AG04450 (cell line): Measurements from ENCODE around the gene ASGR2. TPM values are rescaled to one million over a fixed set of nuclear protein-coding genes. Genes with fewer than 3 reads are reported as not detected.
"Not testable (repeated sequence)": the region's sequence is repeated elsewhere in the genome, so short reads cannot be mapped to it uniquely, and the experiment has no call there.

Source experiments
- CTCF ChIA-PET: fragments of 300-600, 350-600 bp; formaldehyde crosslinking; extraction: SDS; loops from one replicate; lab custom pipeline; 2022; ENCODE audit warnings: antibody characterized with exemption, inconsistent platforms; lab: Charles Lee
- POLR2A ChIA-PET: fragments of 350-600 bp; formaldehyde crosslinking; extraction: SDS; loops from one replicate; lab custom pipeline; 2021; ENCODE audit warnings: antibody characterized with exemption, inconsistent platforms; lab: Yijun Ruan, JAX
- DNase-seq: peaks from one replicate; pipeline ENCODE4 v3.0.0-alpha.2; 2011; ENCODE audit warnings: low read depth, low spot score
- H3K27ac ChIP-seq: one replicate; pipeline ENCODE4 v1.5.1; 2012; ENCODE audit warnings: low read depth, low read length, control low read depth
- H3K27me3 ChIP-seq: one replicate; pipeline ENCODE4 v1.6.0; 2012; ENCODE audit warnings: low read length; ENCODE audit not compliant: control insufficient read depth, insufficient read depth
- H3K4me3 ChIP-seq: 2 replicates; pipeline ENCODE4 v1.5.1; 2011; ENCODE audit warnings: mild to moderate bottlenecking, low read depth, low read length, control low read depth
- H3K9me3 ChIP-seq: 2 replicates; pipeline ENCODE4 v1.5.1; 2012; ENCODE audit warnings: low read length; ENCODE audit not compliant: control insufficient read depth, insufficient read depth
- polyA minus RNA-seq: library from RNA; depleted of rRNA, polyadenylated mRNA; stranded (reverse); fragments of >200 nt; gene quantifications from 2 replicates; pipeline ENCODE4 v1.2.3, GENCODE V29; 2011; rRNA and poly(A)+ RNA removed
- polyA plus RNA-seq: library from polyadenylated mRNA; depleted of rRNA; stranded (reverse); fragments of >200 nt; gene quantifications from 2 replicates; pipeline ENCODE4 v1.2.3, GENCODE V29; 2011; rRNA removed
- TF ChIP-seq, protein P1 (sequence below): IDR thresholded peaks from 2 replicates; pipeline ENCODE4 v1.5.1; 2011; ENCODE audit warnings: low read depth, low read length, control low read depth, inconsistent platforms

Gene ASGR2, protein sequence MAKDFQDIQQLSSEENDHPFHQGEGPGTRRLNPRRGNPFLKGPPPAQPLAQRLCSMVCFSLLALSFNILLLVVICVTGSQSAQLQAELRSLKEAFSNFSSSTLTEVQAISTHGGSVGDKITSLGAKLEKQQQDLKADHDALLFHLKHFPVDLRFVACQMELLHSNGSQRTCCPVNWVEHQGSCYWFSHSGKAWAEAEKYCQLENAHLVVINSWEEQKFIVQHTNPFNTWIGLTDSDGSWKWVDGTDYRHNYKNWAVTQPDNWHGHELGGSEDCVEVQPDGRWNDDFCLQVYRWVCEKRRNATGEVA
- polyA plus RNA-seq: not detected in 2 replicates
- polyA minus RNA-seq: not detected in 2 replicates

DNA sequence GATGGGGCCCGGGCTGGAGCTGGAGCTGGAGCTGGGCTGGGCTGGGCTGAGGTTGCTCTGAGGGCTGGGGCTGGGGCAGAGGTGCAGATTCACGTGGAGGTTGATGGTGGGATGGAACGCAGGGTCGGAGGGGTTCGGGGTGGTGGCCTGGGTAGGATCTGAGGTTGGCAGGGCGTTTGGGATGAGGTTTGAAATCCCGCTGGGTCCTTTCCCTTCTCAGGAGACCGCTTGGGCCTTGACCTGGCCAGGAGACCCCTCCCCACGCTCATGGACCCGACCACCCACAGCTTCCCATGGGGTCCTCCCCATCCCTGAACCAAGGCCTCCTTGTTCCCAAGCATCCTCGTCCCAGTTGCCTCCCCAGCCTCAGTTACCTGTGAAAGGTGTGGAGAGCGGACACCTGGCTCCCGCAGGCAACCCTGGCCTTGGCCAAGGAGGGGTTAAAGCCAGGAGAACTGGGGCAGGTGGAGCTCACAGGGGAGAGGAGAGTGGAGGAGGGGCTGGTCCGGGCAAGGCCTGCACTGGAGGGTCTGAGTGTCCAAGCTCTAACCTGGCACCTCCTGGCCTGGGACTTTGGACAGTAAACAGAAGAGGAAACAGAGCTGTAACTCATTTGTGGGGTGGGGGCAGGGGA, at the start of gene ASGR2:
ASGR2 (minus strand) TSS at position 582 of the 634 bp plus-strand sequence. CDS start 582 bp downstream, outside the sequence.
- Histone ChIP-seq H3K9me3 (no peaks in the 10 kb centered on the region; the same call in 1 of the 2 replicates), H3K27ac (no peak within 1 kb of the TSS), H3K4me3 (no peak within 1 kb of the TSS), H3K27me3 (peaks cover 14% of the 10 kb centered on the region)
- DNase-seq: no peak
- ChIA-PET POLR2A (no interaction called here), CTCF (no interaction called here)
- TF ChIP-seq, protein P1, sequence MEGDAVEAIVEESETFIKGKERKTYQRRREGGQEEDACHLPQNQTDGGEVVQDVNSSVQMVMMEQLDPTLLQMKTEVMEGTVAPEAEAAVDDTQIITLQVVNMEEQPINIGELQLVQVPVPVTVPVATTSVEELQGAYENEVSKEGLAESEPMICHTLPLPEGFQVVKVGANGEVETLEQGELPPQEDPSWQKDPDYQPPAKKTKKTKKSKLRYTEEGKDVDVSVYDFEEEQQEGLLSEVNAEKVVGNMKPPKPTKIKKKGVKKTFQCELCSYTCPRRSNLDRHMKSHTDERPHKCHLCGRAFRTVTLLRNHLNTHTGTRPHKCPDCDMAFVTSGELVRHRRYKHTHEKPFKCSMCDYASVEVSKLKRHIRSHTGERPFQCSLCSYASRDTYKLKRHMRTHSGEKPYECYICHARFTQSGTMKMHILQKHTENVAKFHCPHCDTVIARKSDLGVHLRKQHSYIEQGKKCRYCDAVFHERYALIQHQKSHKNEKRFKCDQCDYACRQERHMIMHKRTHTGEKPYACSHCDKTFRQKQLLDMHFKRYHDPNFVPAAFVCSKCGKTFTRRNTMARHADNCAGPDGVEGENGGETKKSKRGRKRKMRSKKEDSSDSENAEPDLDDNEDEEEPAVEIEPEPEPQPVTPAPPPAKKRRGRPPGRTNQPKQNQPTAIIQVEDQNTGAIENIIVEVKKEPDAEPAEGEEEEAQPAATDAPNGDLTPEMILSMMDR: no peak

DNA sequence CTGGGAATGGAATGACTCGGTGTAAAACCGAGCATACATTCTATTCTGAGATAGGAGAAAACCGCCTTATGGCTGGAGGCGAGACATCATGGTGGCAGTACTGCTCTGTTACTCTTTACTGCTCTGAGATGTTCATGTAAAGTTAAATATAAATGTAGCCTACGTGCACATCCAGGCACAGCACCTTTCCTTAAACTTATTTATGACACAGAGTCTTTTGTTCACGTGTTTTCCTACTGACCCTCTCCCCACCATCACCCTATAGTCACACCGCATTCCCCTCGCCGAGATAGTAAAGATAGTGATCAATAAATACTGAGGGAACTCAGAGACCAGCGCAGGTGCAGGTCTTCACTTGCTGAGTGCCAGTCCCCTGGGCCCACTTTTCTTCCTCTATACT, 44.9 kb upstream of the ASGR2 start:
- H3K27me3 ChIP-seq, CTCF ChIA-PET, H3K9me3 ChIP-seq, DNase-seq, H3K4me3 ChIP-seq, POLR2A ChIA-PET, H3K27ac ChIP-seq: not testable (repeated sequence)

DNA sequence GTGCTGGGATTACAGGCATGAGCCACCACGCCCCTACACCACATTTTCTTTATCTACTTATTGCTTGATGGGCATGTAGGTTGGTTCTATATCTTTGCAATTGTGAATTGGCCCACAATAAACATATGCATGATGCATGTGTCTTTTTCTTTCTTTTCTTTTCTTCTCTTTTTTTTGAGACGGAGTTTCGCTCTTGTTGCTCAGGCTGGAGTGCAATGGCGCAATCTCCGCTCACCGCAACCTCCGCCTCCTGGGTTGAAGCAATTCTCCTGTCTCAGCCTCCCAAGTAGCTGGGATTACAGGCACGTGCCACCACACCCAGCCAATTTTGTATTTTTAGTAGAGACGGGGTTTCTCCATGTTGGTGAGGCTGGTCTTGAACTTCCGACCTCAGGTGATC, 43.8 kb upstream of the ASGR2 start:
- CTCF ChIA-PET, H3K9me3 ChIP-seq, H3K27ac ChIP-seq, H3K4me3 ChIP-seq, DNase-seq: not testable (repeated sequence)
- peaks cover 10% of the 10 kb centered on the region for H3K27me3 ChIP-seq
- POLR2A ChIA-PET: interaction anchor here (0.7 kb wide), 1 partner anchor 19 kb away, joined by 8 read pairs; no protein-coding TSS in a partner anchor

DNA sequence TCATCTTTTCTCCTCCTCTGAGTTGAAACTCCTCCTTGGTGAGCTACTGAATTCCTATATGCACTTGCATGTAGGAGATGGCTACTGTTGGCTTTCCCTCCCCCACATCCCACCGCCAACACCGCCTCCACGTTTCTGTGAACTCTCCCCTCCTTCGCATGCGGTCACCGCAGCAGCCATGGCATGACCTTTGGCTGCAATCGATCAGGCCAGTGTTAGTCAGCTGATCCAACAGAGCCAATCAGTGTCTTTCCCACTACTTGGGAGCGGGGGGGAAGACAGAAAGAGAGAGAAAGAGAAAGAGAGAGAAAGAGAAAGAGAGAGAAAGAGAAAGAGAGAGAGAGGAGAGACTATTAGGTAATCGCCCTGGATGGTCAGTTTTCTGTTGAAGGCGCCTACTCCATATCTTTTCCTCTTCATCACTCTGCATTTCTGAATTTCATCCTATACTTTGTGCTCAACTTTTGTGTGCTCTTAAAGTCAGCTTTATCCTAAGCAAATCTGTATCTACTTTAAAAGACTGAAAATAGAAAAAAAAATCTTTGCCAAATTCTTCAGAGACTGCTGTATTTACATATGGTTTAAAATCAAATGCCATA, 41.8 kb upstream of the ASGR2 start:
- Histone ChIP-seq H3K27me3 (peaks cover 10% of the 10 kb centered on the region), H3K9me3 (no peaks in the 10 kb centered on the region), H3K27ac (no peak overlapping the region), H3K4me3 (no peak overlapping the region)
- ChIA-PET POLR2A (interaction anchor here (0.6 kb wide), 1 partner anchor 11 kb away, joined by 4 read pairs; no protein-coding TSS in a partner anchor), CTCF (interaction anchor here (1.0 kb wide), 1 partner anchor 94 kb away, joined by 6 read pairs; no protein-coding TSS in a partner anchor)
- TF ChIP-seq, protein P1: no peak
- no peak for DNase-seq

DNA sequence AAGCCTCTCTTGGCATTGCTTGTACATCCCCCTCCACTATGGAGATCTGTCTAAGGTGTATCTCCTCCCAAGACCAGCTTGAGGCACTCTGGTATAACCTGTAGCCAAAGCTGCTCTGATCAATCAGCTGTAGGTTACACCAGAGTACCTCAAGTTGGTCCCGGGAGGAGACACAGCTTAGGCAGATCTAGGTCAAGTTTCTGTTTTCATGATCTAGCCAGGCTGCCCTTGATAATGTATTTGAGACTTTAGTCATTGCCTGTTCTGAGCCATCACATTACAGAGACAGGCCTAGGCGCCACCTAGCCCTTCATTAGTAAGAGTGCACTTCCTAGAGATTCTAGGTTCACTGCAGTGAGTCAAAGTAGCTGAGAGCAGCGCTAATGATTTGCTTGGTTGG, 33.1 kb upstream of the ASGR2 start:
- no peak for DNase-seq
- no peaks in the 10 kb centered on the region for H3K9me3 ChIP-seq
- TF ChIP-seq, protein P1: no peak
- H3K27ac ChIP-seq: no peak overlapping the region
- ChIA-PET POLR2A (no interaction called here), CTCF (no interaction called here)
- no peak overlapping the region for H3K4me3 ChIP-seq
- peaks cover 7% of the 10 kb centered on the region for H3K27me3 ChIP-seq
